Measurements from ENCODE around the gene ILRUN.
"Not testable (repeated sequence)": the region's sequence is repeated elsewhere in the genome, so short reads cannot be mapped to it uniquely, and the experiment has no call there.

Gene ILRUN

GRCh38 chr6:34696189-34696738 lies 303 bp downstream of the ILRUN start:
- no peak for DNase-seq

- no peak for DNase-seq
Measured at GRCh38 chr6:34695729-34696188, 808 bp downstream of the ILRUN start.

GRCh38 chr6:34692280-34692679 lies 4.3 kb downstream of the ILRUN start:
- DNase-seq = no peak

GRCh38 chr6:34689742-34690141 lies 6.8 kb downstream of the ILRUN start:
- no peak for DNase-seq

- DNase-seq = no peak
Measured at GRCh38 chr6:34688956-34689355, 7.6 kb downstream of the ILRUN start.

- no peak for DNase-seq
Measured at GRCh38 chr6:34684919-34685318, 11.6 kb downstream of the ILRUN start.

GRCh38 chr6:34684364-34684763 lies 12.2 kb downstream of the ILRUN start:
- DNase-seq = no peak

GRCh38 chr6:34680802-34681515 lies 15.6 kb downstream of the ILRUN start:
- no peak for DNase-seq

- not testable (repeated sequence) for DNase-seq
Measured at GRCh38 chr6:34680313-34680712, 16.3 kb downstream of the ILRUN start.

- DNase-seq = no peak
Measured at GRCh38 chr6:34679552-34680253, 16.9 kb downstream of the ILRUN start.

GRCh38 chr6:34676140-34676539 lies 20.4 kb downstream of the ILRUN start:
- no peak for DNase-seq

GRCh38 chr6:34674930-34675329 lies 21.6 kb downstream of the ILRUN start:
- not testable (repeated sequence) for DNase-seq

- DNase-seq = no peak
Measured at GRCh38 chr6:34674268-34674639, 22.3 kb downstream of the ILRUN start.

- no peak for DNase-seq
Measured at GRCh38 chr6:34673064-34673463, 23.5 kb downstream of the ILRUN start.

GRCh38 chr6:34672657-34673043 lies 23.9 kb downstream of the ILRUN start:
- DNase-seq = no peak

- DNase-seq = peak; percentile 77
Measured at GRCh38 chr6:34671801-34672656, 24.5 kb downstream of the ILRUN start.

GRCh38 chr6:34671367-34671766 lies 25.2 kb downstream of the ILRUN start:
- no peak for DNase-seq

- DNase-seq = not testable (repeated sequence)
Measured at GRCh38 chr6:34668799-34669198, 27.8 kb downstream of the ILRUN start.

GRCh38 chr6:34667481-34668238 lies 28.9 kb downstream of the ILRUN start:
- DNase-seq = no peak

GRCh38 chr6:34665019-34665418 lies 31.5 kb downstream of the ILRUN start:
- DNase-seq = no peak

- DNase-seq = no peak
Measured at GRCh38 chr6:34664256-34664971, 32.2 kb downstream of the ILRUN start.

- DNase-seq = no peak
Measured at GRCh38 chr6:34663831-34664255, 32.7 kb downstream of the ILRUN start.

Measured in activated CD4-positive, alpha-beta T cell treated with anti-CD3 and anti-CD28 coated beads for 48 hours (primary cell).